ENCODE data around the gene ENTHD1. TPM values are rescaled to one million over a fixed set of nuclear protein-coding genes. Genes with fewer than 3 reads are reported as not detected.
A peak's percentile ranks its signal among the peaks of the same experiment; 100 is the strongest.

Gene ENTHD1
- total and polyA plus RNA-seq, 2 donors (not counting 3 experiments of a cell fraction or from before 2014, with no cell fraction given): not detected

- Histone ChIP-seq H3K9me3 (replicated peaks; ENCODE audit: control insufficient read depth, insufficient read depth, low read length) (no peaks in the 10 kb centered on the region), H3K27ac (ENCODE audit: insufficient read depth, low read depth, low read length) (no peak overlapping the region), H3K79me2 (ENCODE audit: control insufficient read depth, insufficient read depth, low read length) (no peaks in the 10 kb centered on the region), H3K9ac (replicated peaks; ENCODE audit: extremely low read depth, insufficient read depth, low read length) (no peak overlapping the region), H3K4me2 (ENCODE audit: insufficient read depth, low read length) (no peak overlapping the region), H2AFZ (ENCODE audit: low read depth, low read length) (no peak overlapping the region), H3K27me3 (ENCODE audit: control insufficient read depth in 2 of 2, insufficient read depth in 2 of 2, low read length in 2 of 2) (peaks cover 16 to 45% of the 10 kb centered on the region in 2 experiments), H3K36me3 (ENCODE audit: control insufficient read depth in 2 of 2, extremely low read depth in 1 of 2, insufficient read depth in 2 of 2, low read length in 2 of 2) (no peaks in the 10 kb centered on the region), H4K20me1 (replicated peaks; ENCODE audit: control insufficient read depth, extremely low read depth, insufficient read depth, low read length) (no peaks in the 10 kb centered on the region), H3K4me1 (ENCODE audit: control insufficient read depth, extremely low read depth, insufficient read depth, low read length) (no peaks in the 10 kb centered on the region), H3K4me3 (replicated peaks in 1 of 3; ENCODE audit: insufficient read depth in 1 of 3, low read depth in 1 of 3, low read length in 3 of 3) (no peak overlapping the region), H3K9me1 (replicated peaks; ENCODE audit: control insufficient read depth, extremely low read depth, insufficient read depth, low read length) (no peaks in the 10 kb centered on the region)
- FAIRE-seq (no peak), DNase-seq (ENCODE audit: low read depth, low spot score) (peak; percentile 17)
- TF ChIP-seq, protein P1, sequence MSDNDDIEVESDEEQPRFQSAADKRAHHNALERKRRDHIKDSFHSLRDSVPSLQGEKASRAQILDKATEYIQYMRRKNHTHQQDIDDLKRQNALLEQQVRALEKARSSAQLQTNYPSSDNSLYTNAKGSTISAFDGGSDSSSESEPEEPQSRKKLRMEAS (IDR thresholded peaks at IDR 0.05; ENCODE audit: insufficient read depth, insufficient read length): no peak
- no peak for TF ChIP-seq POLR2A (IDR thresholded peaks at IDR 0.05; ENCODE audit: low read depth, low read length)
- peak; percentile 48 for TF ChIP-seq GATA2 (IDR thresholded peaks at IDR 0.05; ENCODE audit: insufficient read depth, insufficient read length, low read depth, low read length)
- no peak for TF ChIP-seq POLR2AphosphoS5 (IDR thresholded peaks at IDR 0.05; ENCODE audit: insufficient read depth, low read depth, low read length)
- intact Hi-C loops (cut with micrococcal nuclease) (no loop called here), dilution Hi-C loops (cut with MboI; ENCODE audit: extremely low pct_ligation_motif_present, low sequenced_read_pairs) (no loop called here)
- POLR2A ChIA-PET: no interaction called here
- no TSS peak for BruUV-seq (replicated peaks)
- CTCF ChIA-PET: interaction anchor here (1.1 kb wide), 1 partner anchor 48 kb away, joined by 3 read pairs; no protein-coding TSS in a partner anchor
These were observed 119.5 kb downstream of the ENTHD1 start for GRCh38 chr22:39773976-39774539.

- no peak overlapping the region for H3K9ac ChIP-seq (replicated peaks; ENCODE audit: extremely low read depth, insufficient read depth, low read length)
- H3K27ac ChIP-seq (ENCODE audit: insufficient read depth, low read depth, low read length): no peak overlapping the region
- FAIRE-seq (no peak), DNase-seq (ENCODE audit: low read depth, low spot score) (no peak)
- H3K79me2 ChIP-seq (ENCODE audit: control insufficient read depth, insufficient read depth, low read length): no peaks in the 10 kb centered on the region
- no peak overlapping the region for H2AFZ ChIP-seq (ENCODE audit: low read depth, low read length)
- intact Hi-C loops (cut with micrococcal nuclease) (no loop called here), dilution Hi-C loops (cut with MboI; ENCODE audit: extremely low pct_ligation_motif_present, low sequenced_read_pairs) (no loop called here)
- no peaks in the 10 kb centered on the region for H3K4me1 ChIP-seq (ENCODE audit: control insufficient read depth, extremely low read depth, insufficient read depth, low read length)
- peaks cover 16 to 45% of the 10 kb centered on the region in 2 experiments for H3K27me3 ChIP-seq (ENCODE audit: control insufficient read depth in 2 of 2, insufficient read depth in 2 of 2, low read length in 2 of 2)
- CTCF ChIA-PET: interaction anchor here (1.1 kb wide), 1 partner anchor 48 kb away, joined by 3 read pairs; no protein-coding TSS in a partner anchor
- no peaks in the 10 kb centered on the region for H3K9me3 ChIP-seq (replicated peaks; ENCODE audit: control insufficient read depth, insufficient read depth, low read length)
- no peak overlapping the region for H3K4me2 ChIP-seq (ENCODE audit: insufficient read depth, low read length)
- POLR2A ChIA-PET: no interaction called here
- H3K9me1 ChIP-seq (replicated peaks; ENCODE audit: control insufficient read depth, extremely low read depth, insufficient read depth, low read length): no peaks in the 10 kb centered on the region
- H4K20me1 ChIP-seq (replicated peaks; ENCODE audit: control insufficient read depth, extremely low read depth, insufficient read depth, low read length): no peaks in the 10 kb centered on the region
- H3K36me3 ChIP-seq (ENCODE audit: control insufficient read depth in 2 of 2, extremely low read depth in 1 of 2, insufficient read depth in 2 of 2, low read length in 2 of 2): no peaks in the 10 kb centered on the region
- no peak overlapping the region for H3K4me3 ChIP-seq (replicated peaks in 1 of 3; ENCODE audit: insufficient read depth in 1 of 3, low read depth in 1 of 3, low read length in 3 of 3)
- no TSS peak for BruUV-seq (replicated peaks)
- TF ChIP-seq FOS (IDR thresholded peaks at IDR 0.05; ENCODE audit: borderline replicate concordance, insufficient read depth, low read length) (no peak), JUN (IDR thresholded peaks at IDR 0.05; ENCODE audit: borderline replicate concordance, insufficient read depth, insufficient read length, low read depth) (no peak), CTCF (IDR thresholded peaks at IDR 0.05; ENCODE audit: extremely low read depth in 1 of 2, insufficient read depth in 1 of 2, low read depth in 1 of 2, low read length in 2 of 2) (no peak), MYC (IDR thresholded peaks at IDR 0.05; ENCODE audit: low read depth, low read length) (no peak), POLR2AphosphoS5 (IDR thresholded peaks at IDR 0.05; ENCODE audit: insufficient read depth, low read depth, low read length) (no peak), EZH2 (IDR thresholded peaks at IDR 0.05; ENCODE audit: borderline replicate concordance, low read depth, low read length, severe bottlenecking) (no peak), GATA2 (IDR thresholded peaks at IDR 0.05; ENCODE audit: insufficient read depth, insufficient read length, low read depth, low read length) (no peak), POLR2A (IDR thresholded peaks at IDR 0.05; ENCODE audit: low read depth, low read length) (no peak)
- TF ChIP-seq, protein P1 (IDR thresholded peaks at IDR 0.05; ENCODE audit: insufficient read depth, insufficient read length): no peak
These were observed 120.1 kb downstream of the ENTHD1 start for GRCh38 chr22:39773503-39773902.
